GM12878 (cell line): Measurements from ENCODE around the gene BCL2L14. TPM values are rescaled to one million over a fixed set of nuclear protein-coding genes. Genes with fewer than 3 reads are reported as not detected.

Experiments used
- ATAC-seq: fragments of 200-7000 bp; cut with Tn5 transposase; 3 replicates; pipeline ENCODE4 v1.9.1; 2020; ENCODE audit warnings: mild to moderate bottlenecking, moderate library complexity
- BruUV-seq: library from RNA; stranded (reverse); fragments of 400-500 nt; replicated peaks from 2 replicates; lab custom pipeline; 2021; lab: Mats Ljungman, UMichigan
- CTCF ChIA-PET: fragments of 300-600 bp; sonication (Branson Sonifier 250); formaldehyde crosslinking; extraction: SDS; loops from one replicate; lab custom pipeline; 2021; ENCODE audit warnings: inconsistent platforms; lab: Yijun Ruan, JAX
- POLR2A ChIA-PET: fragments of 350-600 bp; formaldehyde crosslinking; extraction: SDS; loops from one replicate; lab custom pipeline; 2021; ENCODE audit warnings: inconsistent platforms; lab: Charles Lee
- RAD21 ChIA-PET: fragments of 300-600 bp; sonication (Branson Sonifier 250); formaldehyde crosslinking; loops from one replicate; lab custom pipeline; 2023; ENCODE audit warnings: antibody characterized with exemption; ENCODE audit not compliant: unreplicated experiment; lab: Charles Lee
- SMC1A ChIA-PET: fragments of 300-600 bp; sonication (Branson Sonifier 250); formaldehyde crosslinking; loops from one replicate; lab custom pipeline; 2023; ENCODE audit not compliant: unreplicated experiment, uncharacterized antibody; lab: Charles Lee
- DNase-seq: peaks from one replicate; pipeline ENCODE4 v3.0.0-alpha.2; 2011; ENCODE audit warnings: low read depth, low spot score
- FAIRE-seq: peaks from 3 replicates; lab custom pipeline; 2011; peaks lifted over from hg19 to GRCh38; lab: Jason Lieb, UNC
- H2AFZ ChIP-seq: 2 replicates; pipeline ENCODE4 v1.6.0; 2011; ENCODE audit warnings: low read depth, low read length, control low read depth; ENCODE audit not compliant: control insufficient read depth
- H3K27ac ChIP-seq: 2 replicates; pipeline ENCODE4 v1.5.1; 2011; ENCODE audit warnings: control low read depth; ENCODE audit not compliant: control insufficient read depth, insufficient read depth
- H3K27me3 ChIP-seq, 2 experiments: replicated peaks in 1 of 2; 2 replicates each; pipeline versions ENCODE4 v1.6.0 to v1.6.1; 2011; ENCODE audit warnings: low read length in 1 of 2; ENCODE audit not compliant: control insufficient read depth in 2 of 2, insufficient read depth in 2 of 2
- H3K36me3 ChIP-seq, 2 experiments: 2 replicates each; pipeline ENCODE4 v1.5.1; 2011; ENCODE audit warnings: low read length in 1 of 2; ENCODE audit not compliant: control insufficient read depth in 2 of 2, insufficient read depth in 2 of 2
- H3K4me1 ChIP-seq: 2 replicates; pipeline ENCODE4 v1.6.1; 2011; ENCODE audit warnings: mild to moderate bottlenecking, low read length, moderate library complexity, mixed read lengths; ENCODE audit not compliant: control insufficient read depth, insufficient read depth
- H3K4me2 ChIP-seq: 2 replicates; pipeline ENCODE4 v1.6.0; 2011; ENCODE audit warnings: control low read depth; ENCODE audit not compliant: control insufficient read depth, insufficient read depth
- H3K4me3 ChIP-seq: fragments of 200-600 bp; sonication (generic); 2 replicates; pipeline ENCODE4 v1.5.1; 2016
- H3K79me2 ChIP-seq: 2 replicates; pipeline ENCODE4 v1.6.0; 2011; ENCODE audit warnings: low read length; ENCODE audit not compliant: control insufficient read depth, insufficient read depth
- H3K9ac ChIP-seq: 2 replicates; pipeline ENCODE4 v1.8.0; 2011; ENCODE audit warnings: low read length, control low read depth, mixed read lengths; ENCODE audit not compliant: control insufficient read depth, insufficient read depth
- H3K9me3 ChIP-seq: replicated peaks from 3 replicates; pipeline ENCODE4 v1.5.1; 2011; ENCODE audit warnings: mild to moderate bottlenecking, low read length; ENCODE audit not compliant: control insufficient read depth, insufficient read depth
- H4K20me1 ChIP-seq: 2 replicates; pipeline ENCODE4 v1.6.0; 2011; ENCODE audit not compliant: control insufficient read depth, insufficient read depth
- GABPA ChIP-seq: IDR thresholded peaks from 2 replicates; pipeline ENCODE4 v1.6.1; 2014; ENCODE audit warnings: antibody characterized with exemption, low read depth, mild to moderate bottlenecking, inconsistent platforms
- IRF3 ChIP-seq: fragments of 450-650 bp; IDR thresholded peaks from 2 replicates; pipeline ENCODE4 v1.6.1; 2014; ENCODE audit warnings: mild to moderate bottlenecking
- MXI1 ChIP-seq: fragments of 150-350 bp; IDR thresholded peaks from 2 replicates; pipeline ENCODE4 v1.6.1; 2011; ENCODE audit warnings: low read depth, mild to moderate bottlenecking, inconsistent platforms, low read length, improper control_type of control experiment
- POU2F2 ChIP-seq: IDR thresholded peaks from 3 replicates; pipeline ENCODE4 v1.6.1; 2011; ENCODE audit warnings: low read depth, mild to moderate bottlenecking, low read length, borderline replicate concordance
- RELB ChIP-seq: fragments of 450-650 bp; IDR thresholded peaks from 2 replicates; pipeline ENCODE4 v1.6.1; 2017; ENCODE audit warnings: low read depth, mild to moderate bottlenecking, moderate library complexity
- SRF ChIP-seq, 2 experiments: IDR thresholded peaks; 2 replicates each; pipeline ENCODE4 v1.6.1; 2011; ENCODE audit warnings: low read depth in 2 of 2, low read length in 2 of 2, mild to moderate bottlenecking in 1 of 2, moderate library complexity in 1 of 2
- ZNF274 ChIP-seq: IDR thresholded peaks from one replicate; pipeline ENCODE4 v1.8.0; 2011; ENCODE audit not compliant: insufficient read length, insufficient read depth
- WGBS: methylation state at CpG from one replicate; pipeline ENCODE4 v1.1.6; 2016; ENCODE audit warnings: low lambda C conversion rate; ENCODE audit not compliant: insufficient replicate concordance, insufficient coverage; ENCODE audit errors: missing lambda C conversion rate; 5-methylcytosine and 5-hydroxymethylcytosine counted together
- in situ Hi-C: fragments of 300-500 bp; cut with MboI; formaldehyde crosslinking; loops from 9 replicates; pipeline ENCODE4 v1.14.3; 2018; ENCODE audit warnings: mixed read lengths
- intact Hi-C: fragments of 100-400 bp; cut with micrococcal nuclease; formaldehyde crosslinking; loops from one replicate; pipeline ENCODE4 v1.14.2; 2022; ENCODE audit not compliant: unreplicated experiment
- polyA plus RNA-seq, 11 experiments: library from polyadenylated mRNA; depleted of rRNA in 4 of 11; unstranded in 6 of 11; stranded (reverse) in 5 of 11; fragments of >200 nt; fragmentation: Nextera tagmentation in 4 of 11; fragmentation: Illumina TruSeq in 1 of 11; extraction: Ambion mirVana in 4 of 11; extraction: Trizol in 1 of 11; gene quantifications; 1 replicate in 1 of 11; 2 replicates in 10 of 11; pipeline versions ENCODE4 v1.2.1 to v1.2.3, GENCODE V29; 2011 to 2016; ENCODE audit warnings: inconsistent platforms in 2 of 11, missing spikeins in 2 of 11, low read depth in 1 of 11
- total RNA-seq, 4 experiments: library from RNA; depleted of rRNA in 3 of 4; stranded (reverse); fragments of >200 nt in 3 of 4; fragmentation: Illumina TruSeq in 1 of 4; extraction: Trizol in 1 of 4; gene quantifications; 2 replicates each; pipeline versions ENCODE4 v1.2.1 to v1.2.3, GENCODE V29; 2013 to 2021

The BCL2L14 gene
- total and polyA plus RNA-seq, 10 of the 15 experiments (the other 5 are each of a cell fraction or from before 2014, with no cell fraction given) = 0.59 to 2.5 (median 0.90) TPM

- ChIA-PET CTCF (interaction anchor here (9.9 kb wide), 1 partner anchor 243 kb away, joined by 214 read pairs; no protein-coding TSS in a partner anchor), RAD21 (interaction anchor here (1.0 kb wide), 1 partner anchor 240 kb away, joined by 3 read pairs; no protein-coding TSS in a partner anchor), POLR2A (no interaction called here), SMC1A (interaction anchor here (7.8 kb wide), 1 partner anchor 241 kb away, joined by 112 read pairs; no protein-coding TSS in a partner anchor)
- no peak for FAIRE-seq
- H3K27me3 ChIP-seq = 0 out of 4 replicates have a peak, but pooled peaks cover 0 to 2% of the 10 kb centered on the region in 2 experiments
- TF ChIP-seq ZNF274 = no peak
- no peak for TF ChIP-seq POU2F2
- no peak for TF ChIP-seq GABPA
- no peak for TF ChIP-seq RELB
- no peak for TF ChIP-seq SRF (IDR thresholded peaks at IDR 0.05; ENCODE audit: low read depth in 2 of 2, low read length in 2 of 2)
- no peak for TF ChIP-seq MXI1
- no peak for TF ChIP-seq IRF3
- no peaks in the 10 kb centered on the region for H3K79me2 ChIP-seq
- no peaks in the 10 kb centered on the region for H3K4me1 ChIP-seq
- no peak overlapping the region for H3K4me2 ChIP-seq
- H3K27ac ChIP-seq = no peak overlapping the region
- in situ Hi-C loops = loop anchor here (10.0 kb wide), 1 partner anchor 618 kb away; no protein-coding TSS in a partner anchor
- H3K9ac ChIP-seq = no peak overlapping the region
- no peaks in the 10 kb centered on the region for H4K20me1 ChIP-seq
- no peak overlapping the region for H3K4me3 ChIP-seq
- H3K9me3 ChIP-seq = no peaks in the 10 kb centered on the region
- intact Hi-C loops = no loop called here
- H3K36me3 ChIP-seq = no peaks in the 10 kb centered on the region
- DNase-seq = no peak
- no peak for ATAC-seq
- 63% methylated on average over 9 of the region's 9 CpGs for WGBS
- no TSS peak for BruUV-seq
- no peak overlapping the region for H2AFZ ChIP-seq
These were observed 16.4 kb downstream of the BCL2L14 start for GRCh38 chr12:12086973-12087692.
